IPS-11a (cell line): ENCODE data around the gene KCTD17.

Source experiments
- H3K4me3 ChIP-seq: one replicate; pipeline ENCODE4 v1.5.1; 2013; ENCODE audit warnings: low read depth, low read length, control low read depth

The KCTD17 gene

DNA sequence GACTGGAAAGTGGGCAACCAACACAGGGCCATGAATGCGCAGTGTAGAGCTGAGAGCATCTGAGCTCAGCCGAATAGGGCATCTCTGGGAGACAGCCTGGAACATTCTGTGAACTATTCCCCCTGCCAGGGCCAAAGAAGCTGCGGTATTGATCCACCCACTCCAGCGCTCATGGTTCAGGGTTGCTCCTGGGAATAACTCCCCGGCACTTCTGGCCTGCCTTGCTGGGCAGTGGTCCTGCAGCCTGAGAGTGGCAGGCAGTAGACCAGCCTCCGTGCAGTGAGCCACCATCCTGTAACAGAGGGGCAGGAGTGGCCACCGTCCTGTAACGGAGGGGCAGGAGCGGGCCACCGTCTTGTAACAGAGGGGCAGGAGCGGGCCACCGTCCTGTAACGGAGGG, 45.8 kb downstream of the KCTD17 start:
- H3K4me3 ChIP-seq = no peak overlapping the region

DNA sequence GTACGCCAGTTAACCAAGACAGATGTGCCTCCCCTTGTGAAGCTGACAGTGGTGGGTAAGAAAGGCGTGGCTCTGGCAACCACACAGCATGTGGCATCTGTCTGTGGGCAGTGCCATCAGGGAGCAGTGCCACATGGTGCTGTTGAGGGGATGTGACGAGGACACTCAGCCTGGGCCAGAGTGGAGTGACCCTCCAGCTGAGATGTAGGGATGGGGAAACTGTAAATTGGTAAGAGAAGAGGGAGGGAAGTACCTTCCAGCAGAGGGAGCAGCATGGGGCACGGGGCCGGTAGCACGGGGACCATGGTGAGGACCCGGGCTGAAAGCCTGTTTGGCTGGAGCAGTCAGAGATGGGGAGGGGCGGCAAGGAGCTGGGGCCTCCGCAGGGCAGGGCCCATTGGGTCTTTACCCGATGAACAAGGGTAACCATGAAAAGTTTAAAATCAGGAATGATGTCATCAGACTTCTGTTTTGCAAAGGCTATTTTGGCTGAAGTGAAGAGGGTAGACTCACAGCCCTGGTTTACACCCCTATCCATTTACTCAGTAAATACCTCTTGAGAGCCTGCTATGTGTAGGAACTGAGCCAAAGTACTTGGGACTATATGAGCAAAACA, 47.5 kb downstream of the KCTD17 start:
- H3K4me3 ChIP-seq = no peak overlapping the region

DNA sequence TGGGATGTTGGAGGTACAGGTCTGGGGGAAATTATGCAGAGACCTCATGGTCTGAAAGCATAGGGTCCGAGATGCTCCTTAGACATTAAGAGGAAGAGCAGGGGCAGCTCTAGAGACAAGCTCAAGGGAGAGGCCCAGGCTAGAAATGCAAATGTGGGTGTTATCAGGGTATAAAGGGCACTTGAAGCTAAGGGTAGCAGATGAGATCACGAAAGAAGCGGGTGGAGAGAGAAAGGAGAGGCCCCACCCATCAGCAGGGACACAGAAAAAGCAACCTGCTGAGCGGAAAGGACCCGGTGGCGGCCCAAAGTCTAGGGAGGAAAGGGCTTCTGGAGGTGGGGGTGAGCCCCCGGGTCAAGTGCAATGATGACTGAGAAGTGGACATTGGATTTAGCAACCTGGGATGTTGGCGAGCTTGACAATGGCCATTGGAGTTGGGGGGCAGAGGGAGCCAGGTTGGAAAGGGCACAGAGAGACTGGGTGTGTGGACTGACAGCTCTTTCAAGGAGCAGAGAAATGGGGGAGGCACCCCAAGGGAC, 49.1 kb downstream of the KCTD17 start:
- H3K4me3 ChIP-seq = no peak overlapping the region

DNA sequence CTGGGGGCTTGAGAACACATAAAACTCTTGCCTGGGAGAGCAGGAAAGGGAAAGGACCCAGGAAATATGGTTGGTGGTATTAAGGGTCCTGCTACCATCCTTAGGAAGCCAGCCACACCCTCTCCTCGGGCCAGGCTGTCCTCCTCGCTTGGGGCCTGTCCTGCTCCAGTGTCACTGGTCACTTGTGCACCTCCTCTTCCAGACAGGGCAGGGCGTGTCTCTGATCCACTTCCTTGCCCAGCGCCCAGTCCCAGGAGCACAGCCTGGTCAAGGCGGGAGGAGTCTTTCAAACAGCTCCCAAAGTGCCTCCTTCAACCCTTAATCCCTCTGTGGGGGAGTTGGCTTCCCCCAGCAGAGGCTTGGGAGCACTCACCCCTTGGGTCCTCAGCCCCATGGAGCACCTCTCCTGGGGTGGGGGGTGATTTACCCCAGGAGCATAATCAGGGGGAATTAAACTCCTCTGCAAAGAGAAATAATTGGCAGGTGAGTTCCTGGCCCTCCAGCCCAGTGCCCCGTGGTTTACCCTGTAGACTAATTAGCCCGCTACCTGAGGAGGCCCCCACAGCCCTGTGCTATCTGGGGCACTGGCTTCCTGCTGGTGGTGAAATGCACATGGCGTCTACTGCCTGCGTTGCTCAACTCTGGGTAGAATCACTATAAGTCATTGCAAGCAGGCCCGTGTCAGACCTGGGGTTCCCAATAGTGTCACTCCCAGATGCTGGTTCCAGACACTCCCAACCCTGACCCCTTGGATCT, 49.9 kb downstream of the KCTD17 start:
- H3K4me3 ChIP-seq = no peak overlapping the region

DNA sequence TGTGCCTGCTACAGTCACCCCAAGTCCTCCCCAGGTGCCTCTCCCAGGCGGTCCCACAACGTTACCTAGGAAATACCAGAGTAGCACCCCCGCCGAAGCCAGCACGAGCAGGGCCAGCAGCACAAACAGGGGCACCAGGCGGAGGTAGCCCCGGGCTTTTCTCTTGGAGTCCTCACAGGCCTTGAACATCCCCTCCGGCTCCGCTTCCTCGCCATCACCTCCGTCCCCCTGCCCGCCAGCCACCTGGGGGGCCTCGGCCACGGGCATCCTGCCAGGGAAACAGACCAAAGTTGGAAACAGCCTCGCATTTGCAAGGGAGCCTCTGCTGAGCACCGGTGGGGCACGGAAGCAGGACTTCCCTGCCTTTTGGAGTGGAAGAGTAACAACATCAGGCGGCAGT, 51.6 kb downstream of the KCTD17 start:
- no peak overlapping the region for H3K4me3 ChIP-seq

DNA sequence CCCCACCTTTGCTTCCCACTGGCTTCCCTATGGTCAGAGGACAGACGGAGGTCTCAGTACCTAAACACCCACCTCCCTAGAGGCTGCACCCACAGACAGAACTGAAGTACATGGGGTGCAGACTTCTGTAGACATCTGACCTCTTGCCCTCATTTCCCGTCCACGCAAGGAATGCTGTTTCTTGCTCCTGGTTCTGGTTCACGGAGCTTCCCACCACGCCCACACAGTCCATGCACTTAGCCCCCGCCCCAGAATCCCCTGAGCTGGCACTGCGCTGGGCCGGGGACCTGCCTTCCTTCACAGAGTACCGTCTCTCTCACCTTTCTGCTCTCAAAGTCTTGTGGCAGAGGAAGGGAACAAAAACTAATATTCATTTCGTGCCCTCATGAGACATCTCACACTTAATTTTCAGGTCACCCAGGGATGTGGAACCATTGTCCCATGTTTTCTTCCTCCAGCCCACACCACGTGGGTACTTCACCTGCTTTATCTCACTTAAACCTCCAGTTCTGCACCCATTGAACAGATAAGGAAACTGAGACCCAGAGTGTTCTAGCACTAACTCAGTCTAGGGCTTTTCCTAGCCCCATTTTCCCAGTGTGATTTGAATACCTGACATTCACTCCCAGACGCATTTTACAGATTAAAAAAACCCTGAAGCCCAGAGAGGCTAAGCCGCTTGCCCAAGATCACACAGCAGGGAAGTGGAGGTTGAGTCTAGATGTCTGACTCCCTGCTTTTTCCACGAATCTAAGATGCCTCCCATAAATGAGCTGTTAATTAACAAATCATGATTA, 52.3 kb downstream of the KCTD17 start:
- no peak overlapping the region for H3K4me3 ChIP-seq

DNA sequence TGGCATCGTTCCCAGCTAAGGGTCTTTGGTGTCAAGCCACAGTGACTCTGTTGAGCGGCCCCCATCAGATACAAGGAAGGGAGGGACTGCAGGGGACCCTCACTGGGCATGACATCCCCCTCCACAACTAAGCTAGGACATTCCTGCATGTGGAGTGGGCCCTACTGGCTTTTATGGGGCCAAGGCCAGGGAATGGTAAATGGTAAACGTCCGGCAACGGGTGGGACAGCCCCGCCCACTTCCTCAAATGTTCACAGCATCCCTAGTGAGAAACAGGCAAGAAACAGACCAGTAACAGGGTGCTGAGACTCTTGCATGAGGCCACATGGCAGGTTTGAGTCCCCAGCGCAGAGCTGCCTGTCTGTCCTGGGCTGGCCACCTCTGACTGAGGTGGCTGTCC, 53.6 kb downstream of the KCTD17 start:
- H3K4me3 ChIP-seq = no peak overlapping the region

DNA sequence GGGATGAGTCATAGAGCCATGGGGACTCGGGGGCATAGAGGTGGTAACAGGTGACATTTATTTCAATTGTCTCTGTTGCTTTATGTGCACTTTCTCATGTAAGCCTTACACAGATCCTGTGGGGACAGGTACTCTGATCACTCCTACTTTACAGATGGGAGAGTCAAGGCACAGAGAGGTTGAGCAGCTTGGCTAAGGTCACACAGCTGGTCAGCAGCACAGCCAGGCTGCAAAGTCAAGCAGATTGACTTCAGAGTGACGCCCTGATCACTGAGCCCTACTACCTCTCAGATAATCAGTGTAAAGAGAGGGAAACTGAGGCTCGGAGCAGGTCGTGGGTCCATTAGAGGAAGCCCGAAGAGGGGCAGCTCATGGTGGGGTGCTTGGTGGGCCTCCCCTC, 54.4 kb downstream of the KCTD17 start:
- no peak overlapping the region for H3K4me3 ChIP-seq

DNA sequence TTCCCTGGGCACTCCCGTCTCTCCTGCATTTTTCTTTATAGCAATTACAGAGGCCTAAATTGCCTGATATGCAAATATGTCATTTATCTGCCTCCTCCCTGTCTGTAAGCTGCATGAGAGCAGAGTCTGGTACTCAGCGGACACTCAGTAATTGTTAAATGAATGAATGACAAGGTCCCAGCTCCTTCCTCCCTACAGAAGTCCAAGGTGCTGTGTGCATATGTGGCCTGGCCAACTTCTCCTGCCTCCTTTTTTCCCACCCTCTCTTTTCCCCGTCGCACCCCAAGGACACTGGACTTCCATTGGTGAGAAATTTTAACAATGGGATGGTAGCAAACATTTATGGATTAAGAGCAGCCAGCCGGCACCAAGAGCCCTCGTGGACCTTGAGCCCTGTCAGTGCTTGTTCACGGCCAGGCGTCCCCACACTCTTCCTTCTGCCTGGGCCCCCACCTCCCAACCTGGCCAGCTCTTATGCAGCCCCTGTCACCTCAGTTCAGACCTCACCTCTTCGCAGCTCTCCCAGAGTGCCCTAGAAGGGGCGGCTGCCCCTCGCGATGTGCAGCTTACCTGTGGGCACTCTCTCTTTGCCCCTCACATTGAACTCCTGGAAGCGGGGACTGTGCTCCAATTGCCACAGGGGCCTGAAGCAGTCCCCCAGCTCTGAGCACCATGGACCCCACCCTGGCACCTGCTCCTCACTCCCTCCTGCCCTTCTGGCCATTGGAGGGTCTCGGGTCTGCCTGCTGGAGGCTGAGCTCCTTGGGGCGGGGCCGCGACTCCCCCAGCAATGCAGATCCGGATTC, 56.5 kb downstream of the KCTD17 start:
- no peak overlapping the region for H3K4me3 ChIP-seq

DNA sequence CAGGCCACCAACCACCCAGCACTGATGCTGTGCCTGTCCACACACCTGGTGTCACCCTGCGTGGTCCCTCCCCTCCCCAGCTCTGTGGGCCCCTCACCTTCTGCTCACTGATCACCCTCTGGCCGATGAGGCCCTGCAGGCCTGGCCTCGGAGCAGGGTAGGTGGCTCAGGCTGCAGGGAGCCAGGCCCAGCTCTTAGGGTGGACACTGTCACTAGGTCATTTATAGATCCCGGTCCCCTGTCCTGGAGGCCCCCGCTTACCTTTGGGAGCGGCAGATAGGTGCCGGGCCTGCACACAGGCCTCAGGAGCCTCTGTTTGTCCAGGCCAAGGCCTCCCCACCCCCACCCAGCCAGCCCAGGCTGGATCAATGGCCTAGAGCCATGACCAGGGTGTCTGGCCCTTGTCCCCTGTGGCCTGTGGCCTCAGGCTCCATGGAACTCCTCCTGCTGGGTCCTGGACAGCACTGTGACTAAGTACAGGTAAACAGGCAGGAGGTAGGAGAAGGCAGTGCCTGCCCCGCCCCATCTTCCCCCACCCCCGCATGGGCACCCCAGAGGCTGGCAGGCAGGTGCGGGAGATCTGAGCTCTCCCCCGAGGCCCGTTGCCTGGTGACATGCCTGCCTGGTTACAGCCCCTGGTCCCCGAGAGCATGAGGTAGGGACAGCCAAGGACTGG, 57.8 kb downstream of the KCTD17 start, which contains the start of gene TMPRSS6:
TSS of gene TMPRSS6 (minus strand) at position 472 of the 676 bp plus-strand sequence. CDS start 6,296 bp downstream, outside the sequence.
- H3K4me3 ChIP-seq = no peak within 1 kb of the TSS

DNA sequence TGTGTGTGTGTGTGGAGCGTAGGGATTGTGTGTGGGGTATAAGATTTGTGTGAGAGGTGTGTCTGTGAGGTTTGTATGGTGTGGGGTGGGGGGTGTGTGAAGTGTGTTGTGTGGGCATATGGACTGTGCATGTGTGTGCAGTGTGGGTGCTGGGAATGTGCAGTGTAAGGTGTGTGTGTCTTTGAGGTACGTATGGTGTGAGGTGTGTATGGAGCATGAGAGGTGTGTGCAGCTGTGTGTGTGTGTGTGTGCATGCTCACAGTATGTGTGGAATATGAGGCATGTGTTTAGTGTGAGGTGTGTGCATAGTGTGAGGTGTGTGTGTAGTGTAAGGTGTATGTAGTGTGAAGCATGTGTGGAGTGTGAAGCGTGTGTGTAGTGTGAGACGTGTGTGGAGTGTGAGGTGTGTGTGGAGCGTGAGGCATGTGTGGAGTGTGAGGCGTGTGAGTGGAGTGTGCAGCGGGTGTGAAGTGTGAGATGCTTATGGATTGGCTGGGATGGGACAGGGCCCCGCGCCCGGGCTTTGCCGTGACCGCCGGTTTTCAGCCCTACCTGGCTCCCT, 59.7 kb downstream of the KCTD17 start:
- H3K4me3 ChIP-seq = no peak overlapping the region

DNA sequence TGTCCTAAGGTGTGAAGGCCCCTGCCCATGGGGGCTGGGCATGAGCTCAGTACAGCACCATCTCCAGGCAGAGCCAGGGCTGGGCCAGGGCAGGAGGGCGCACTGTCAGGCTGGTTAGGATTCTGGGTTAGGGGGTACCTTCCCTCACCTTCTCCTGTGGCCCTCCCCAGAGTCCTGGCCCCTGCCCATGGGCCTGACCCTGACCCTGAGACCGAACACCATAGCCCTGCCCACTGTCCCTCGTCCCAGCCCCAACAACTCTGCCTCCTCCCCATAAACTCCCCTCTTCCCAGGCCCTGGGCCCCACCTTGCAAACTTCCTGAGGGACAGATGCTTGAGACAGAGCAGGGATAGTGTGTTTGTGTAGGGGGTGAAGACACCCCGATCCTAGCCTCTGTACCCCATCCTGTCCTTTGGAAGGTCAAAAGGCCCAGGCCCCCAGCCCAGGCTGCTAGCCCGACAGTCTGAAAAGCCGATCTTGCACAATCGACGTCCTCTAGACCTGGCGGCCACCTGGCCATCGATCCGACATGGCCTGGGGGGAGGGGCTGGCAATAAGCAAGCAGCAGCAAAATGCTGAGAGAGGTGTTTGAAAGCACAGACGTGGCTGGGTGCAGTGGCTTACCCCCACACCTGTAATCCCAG, 60.7 kb downstream of the KCTD17 start:
- no peak overlapping the region for H3K4me3 ChIP-seq
